GM23248 (cell line): Measurements from ENCODE around the gene CCDC73. TPM values are rescaled to one million over a fixed set of nuclear protein-coding genes. Genes with fewer than 3 reads are reported as not detected.
"Not testable (repeated sequence)": the region's sequence is repeated elsewhere in the genome, so short reads cannot be mapped to it uniquely, and the experiment has no call there.

Experiments
- DNase-seq: peaks from one replicate; pipeline ENCODE4 v3.0.0-alpha.2; 2015
- H2AFZ ChIP-seq: fragments of 200-600 bp; sonication (generic); 2 replicates; pipeline ENCODE4 v1.6.1; 2016; ENCODE audit warnings: antibody characterized with exemption
- H3F3A ChIP-seq: fragments of 200-600 bp; sonication (generic); 2 replicates; pipeline ENCODE4 v1.6.1; 2016; ENCODE audit warnings: mild to moderate bottlenecking, antibody characterized with exemption, mixed run types; ENCODE audit not compliant: insufficient read depth
- H3K27ac ChIP-seq: fragments of 200-600 bp; sonication (generic); 2 replicates; pipeline ENCODE4 v1.5.1; 2016; ENCODE audit warnings: mild to moderate bottlenecking
- H3K27me3 ChIP-seq: fragments of 200-600 bp; sonication (generic); replicated peaks from 2 replicates; pipeline ENCODE4 v1.6.1; 2016; ENCODE audit warnings: mild to moderate bottlenecking; ENCODE audit not compliant: insufficient read depth
- H3K36me3 ChIP-seq: fragments of 200-600 bp; sonication (generic); 2 replicates; pipeline ENCODE4 v1.6.1; 2016; ENCODE audit warnings: low read depth, mild to moderate bottlenecking
- H3K4me1 ChIP-seq: fragments of 200-600 bp; sonication (generic); 2 replicates; pipeline ENCODE4 v1.6.1; 2016; ENCODE audit warnings: mild to moderate bottlenecking; ENCODE audit not compliant: insufficient read depth
- H3K4me2 ChIP-seq: fragments of 200-600 bp; sonication (generic); one replicate; pipeline ENCODE4 v1.6.1; 2016; ENCODE audit warnings: mild to moderate bottlenecking; ENCODE audit not compliant: unreplicated experiment
- H3K4me3 ChIP-seq: fragments of 200-600 bp; sonication (generic); 2 replicates; pipeline ENCODE4 v1.5.1; 2016; ENCODE audit warnings: mild to moderate bottlenecking
- H3K79me2 ChIP-seq: fragments of 200-600 bp; sonication (generic); 2 replicates; pipeline ENCODE4 v1.6.1; 2016; ENCODE audit warnings: mild to moderate bottlenecking; ENCODE audit not compliant: insufficient read depth
- H3K9ac ChIP-seq: fragments of 200-600 bp; sonication (generic); 2 replicates; pipeline ENCODE4 v1.6.1; 2016; ENCODE audit warnings: mild to moderate bottlenecking
- H3K9me2 ChIP-seq: fragments of 200-600 bp; sonication (generic); 2 replicates; pipeline ENCODE4 v1.6.1; 2016; ENCODE audit warnings: mixed run types, mild to moderate bottlenecking, moderate library complexity; ENCODE audit not compliant: insufficient read depth
- H3K9me3 ChIP-seq: fragments of 200-600 bp; sonication (generic); one replicate; pipeline ENCODE4 v1.6.1; 2017; ENCODE audit warnings: low read depth
- H4K20me1 ChIP-seq: fragments of 200-600 bp; sonication (generic); 2 replicates; pipeline ENCODE4 v1.6.0; 2016; ENCODE audit not compliant: insufficient read depth
- EZH2 ChIP-seq: fragments of 200-600 bp; sonication (generic); IDR thresholded peaks from 2 replicates; pipeline ENCODE4 v1.6.1; 2018; ENCODE audit warnings: antibody characterized with exemption, mild to moderate bottlenecking; ENCODE audit not compliant: insufficient read depth, poor library complexity, severe bottlenecking
- EZH2phosphoT487 ChIP-seq: fragments of 200-600 bp; sonication (generic); IDR thresholded peaks from 2 replicates; pipeline ENCODE4 v1.6.1; 2018; ENCODE audit warnings: antibody characterized with exemption, moderate library complexity, mild to moderate bottlenecking, low read depth; ENCODE audit not compliant: insufficient read depth
- WGBS, 2 experiments: methylation state at CpG; one replicate each; pipeline ENCODE4 v1.1.6; 2015 to 2017; ENCODE audit warnings: low lambda C conversion rate in 2 of 2, low coverage in 1 of 2; ENCODE audit errors: missing lambda C conversion rate in 2 of 2; 5-methylcytosine and 5-hydroxymethylcytosine counted together
- in situ Hi-C: fragments of 300-500 bp; cut with MboI; formaldehyde crosslinking; loops from 2 replicates; pipeline ENCODE4 v1.15.0; 2020
- polyA plus RNA-seq: library from polyadenylated mRNA; unstranded; fragments of >200 nt; fragmentation: Nextera tagmentation; extraction: Ambion mirVana; gene quantifications from 2 replicates; pipeline ENCODE4 v1.2.1, GENCODE V29; 2016
- total RNA-seq: library from RNA; depleted of rRNA; stranded (reverse); fragments of >200 nt; shearing (Covaris generic); gene quantifications from 2 replicates; pipeline ENCODE4 v1.2.3, GENCODE V29; 2014

Gene CCDC73
- total and polyA plus RNA-seq, 2 experiments from 2014 or later = not detected

DNA sequence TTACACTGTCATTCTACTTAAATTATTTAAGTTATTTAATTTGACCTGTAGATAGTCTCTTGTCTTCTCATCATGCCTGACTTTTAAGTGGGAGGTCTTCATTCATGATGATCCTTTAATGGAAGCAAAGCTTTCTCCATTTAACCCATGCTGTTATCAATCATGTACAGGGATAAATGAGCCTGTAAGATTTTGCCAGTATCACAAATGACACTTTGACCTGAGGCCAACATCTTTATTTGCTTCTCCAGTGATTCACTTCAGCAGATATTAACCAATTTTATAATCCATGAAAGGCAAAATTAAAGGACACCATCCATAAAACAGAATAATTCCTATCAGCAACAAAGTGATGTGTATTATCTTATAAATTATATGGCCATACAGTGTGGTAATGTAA lies 7.7 kb downstream of the CCDC73 start:
- in situ Hi-C loops = no loop called here
- Histone ChIP-seq H3K9me3 (no peaks in the 10 kb centered on the region), H3K9ac (no peak overlapping the region), H3K9me2 (no peaks in the 10 kb centered on the region), H3K27me3 (peaks cover 32% of the 10 kb centered on the region), H3K36me3 (no peaks in the 10 kb centered on the region), H3K79me2 (no peaks in the 10 kb centered on the region), H2AFZ (no peak overlapping the region), H3K4me2 (no peak overlapping the region), H3K27ac (no peak overlapping the region), H3K4me3 (no peak overlapping the region), H3F3A (no peaks in the 10 kb centered on the region), H3K4me1 (no peaks in the 10 kb centered on the region), H4K20me1 (no peaks in the 10 kb centered on the region)
- DNase-seq = no peak
- TF ChIP-seq EZH2 = no peak
- TF ChIP-seq EZH2phosphoT487 = no peak

GRCh38 chr11:32785262-32785661 lies 9.2 kb downstream of the CCDC73 start:
- Histone ChIP-seq H3K9me2 (no peaks in the 10 kb centered on the region), H3F3A (no peaks in the 10 kb centered on the region), H4K20me1 (no peaks in the 10 kb centered on the region), H3K9ac (no peak overlapping the region), H3K27me3 (peaks cover 23% of the 10 kb centered on the region), H3K4me2 (no peak overlapping the region), H3K4me3 (no peak overlapping the region), H3K36me3 (no peaks in the 10 kb centered on the region), H3K27ac (no peak overlapping the region), H3K79me2 (no peaks in the 10 kb centered on the region), H2AFZ (no peak overlapping the region), H3K4me1 (no peaks in the 10 kb centered on the region), H3K9me3 (no peaks in the 10 kb centered on the region)
- DNase-seq = no peak
- WGBS, 2 experiments = 67 to 69% methylated on average over 3 of the region's 3 CpGs
- TF ChIP-seq EZH2 = no peak
- TF ChIP-seq EZH2phosphoT487 = no peak
- in situ Hi-C loops = no loop called here

- H3K27me3 ChIP-seq = peaks cover 7% of the 10 kb centered on the region; the same call in 1 of the 2 replicates
- no peak overlapping the region for H3K9ac ChIP-seq
- no peak overlapping the region for H3K4me3 ChIP-seq
- in situ Hi-C loops = no loop called here
- no peaks in the 10 kb centered on the region for H3F3A ChIP-seq
- H3K27ac ChIP-seq = no peak overlapping the region
- no peak overlapping the region for H3K4me2 ChIP-seq
- H3K9me3 ChIP-seq = no peaks in the 10 kb centered on the region
- no peak overlapping the region for H2AFZ ChIP-seq
- TF ChIP-seq EZH2 (no peak), EZH2phosphoT487 (no peak)
- no peak for DNase-seq
- H3K9me2 ChIP-seq = no peaks in the 10 kb centered on the region
- no peaks in the 10 kb centered on the region for H3K36me3 ChIP-seq
- H3K4me1 ChIP-seq = no peaks in the 10 kb centered on the region
- H3K79me2 ChIP-seq = no peaks in the 10 kb centered on the region
- H4K20me1 ChIP-seq = no peaks in the 10 kb centered on the region
- 59 to 63% methylated on average over 5 of the region's 5 CpGs for WGBS, 2 experiments
These were observed 12.7 kb downstream of the CCDC73 start for GRCh38 chr11:32781721-32782120.

GRCh38 chr11:32780839-32781238 lies 13.6 kb downstream of the CCDC73 start:
- 61 to 67% methylated on average over 2 of the region's 2 CpGs for WGBS, 2 experiments
- H3K9me3 ChIP-seq, H3K4me3 ChIP-seq, H3K9ac ChIP-seq, H3K4me1 ChIP-seq, H4K20me1 ChIP-seq, in situ Hi-C loops, H3K4me2 ChIP-seq, H2AFZ ChIP-seq, H3K27me3 ChIP-seq, H3F3A ChIP-seq, H3K9me2 ChIP-seq, H3K36me3 ChIP-seq, DNase-seq, H3K27ac ChIP-seq, H3K79me2 ChIP-seq: not testable (repeated sequence)

DNA sequence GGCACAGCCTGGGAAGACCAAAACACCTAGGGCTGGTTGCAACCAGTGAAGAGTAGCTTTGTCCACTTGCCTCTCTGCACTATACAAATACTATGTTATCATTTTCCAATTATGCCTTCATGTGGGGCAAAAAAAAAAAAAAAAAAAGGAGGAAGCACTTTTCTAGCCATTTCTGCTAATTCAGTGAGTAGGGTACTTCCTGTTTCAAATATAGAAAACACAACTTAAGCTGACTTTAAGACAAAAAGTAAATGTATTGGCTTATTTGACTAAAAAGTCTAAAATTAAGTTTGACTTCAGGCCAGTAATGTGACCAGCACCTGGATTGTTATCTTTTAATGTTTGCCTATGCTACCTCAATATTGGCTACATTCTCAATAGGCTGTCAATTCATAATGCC lies 15.3 kb downstream of the CCDC73 start:
- 0 out of 2 replicates have a peak, but pooled peaks cover 7% of the 10 kb centered on the region for H3K27me3 ChIP-seq
- in situ Hi-C loops = no loop called here

More for the DNA sequence above, 15.3 kb downstream of the CCDC73 start:
- Histone ChIP-seq H3K4me3 (no peak overlapping the region), H3F3A (no peaks in the 10 kb centered on the region), H2AFZ (no peak overlapping the region), H3K27ac (no peak overlapping the region), H3K4me1 (no peaks in the 10 kb centered on the region), H3K9me3 (no peaks in the 10 kb centered on the region), H3K79me2 (no peaks in the 10 kb centered on the region), H3K4me2 (no peak overlapping the region), H3K36me3 (no peaks in the 10 kb centered on the region), H4K20me1 (no peaks in the 10 kb centered on the region), H3K9me2 (no peaks in the 10 kb centered on the region), H3K9ac (no peak overlapping the region)
- no peak for TF ChIP-seq EZH2
- TF ChIP-seq EZH2phosphoT487 = no peak
- no peak for DNase-seq
